Measurements from ENCODE around the gene PREB.

PREB gene

GRCh38 chr2:27134781-27135477 lies 493 bp upstream of the PREB start:
- H2AK5ac ChIP-seq (ENCODE audit: low read length), result no peak overlapping the region
- no peak for DNase-seq
- no peak overlapping the region for H2BK15ac ChIP-seq (replicated peaks; ENCODE audit: low read depth)
- no peak overlapping the region for H3K23ac ChIP-seq (ENCODE audit: low read length)
- peaks cover 6% of the 10 kb centered on the region for H3K4me1 ChIP-seq (ENCODE audit: control insufficient read depth, low read depth, low read length)
- H3K27me3 ChIP-seq (ENCODE audit: insufficient read depth, low read length, poor library complexity), result no peaks in the 10 kb centered on the region
- H3K36me3 ChIP-seq (ENCODE audit: control insufficient read depth, insufficient read depth, low read length), result peaks cover 8% of the 10 kb centered on the region
- no peak overlapping the region for H3K27ac ChIP-seq (ENCODE audit: low read depth, low read length)
- peak overlapping the region; percentile 49 for H3K9ac ChIP-seq (ENCODE audit: low read length)
- no peak overlapping the region for H2BK5ac ChIP-seq (ENCODE audit: low read length)
- H3K79me1 ChIP-seq (ENCODE audit: low read length), result peaks cover 10% of the 10 kb centered on the region
- H3K79me2 ChIP-seq (ENCODE audit: control insufficient read depth, insufficient read depth, low read length), result peaks cover 11% of the 10 kb centered on the region
- H3K18ac ChIP-seq (ENCODE audit: low read length), result no peak overlapping the region
- no peak overlapping the region for H3K4ac ChIP-seq (ENCODE audit: low read depth, low read length)
- peak overlapping the region; percentile 76 for H3K56ac ChIP-seq (ENCODE audit: low read length)
- H4K5ac ChIP-seq (ENCODE audit: low read length), result no peak overlapping the region
- H3K4me3 ChIP-seq (ENCODE audit: low read length), result no peak overlapping the region
- no peak overlapping the region for H2BK120ac ChIP-seq (ENCODE audit: low read depth, low read length)
- no peak overlapping the region for H3K4me2 ChIP-seq (ENCODE audit: low read length)
- no CpG with 5 or more reads among the region's 33 CpGs for WGBS (ENCODE audit: extremely low coverage, insufficient coverage, low lambda C conversion rate)
- H4K8ac ChIP-seq (ENCODE audit: low read depth, low read length), result no peak overlapping the region

- no peaks in the 10 kb centered on the region for H3K27me3 ChIP-seq (ENCODE audit: insufficient read depth, low read length, poor library complexity)
- peak overlapping the region; percentile 69 for H3K4me3 ChIP-seq (ENCODE audit: low read length)
- H2AK5ac ChIP-seq (ENCODE audit: low read length), result no peak overlapping the region
- H3K79me2 ChIP-seq (ENCODE audit: control insufficient read depth, insufficient read depth, low read length), result peaks cover 11% of the 10 kb centered on the region
- H3K36me3 ChIP-seq (ENCODE audit: control insufficient read depth, insufficient read depth, low read length), result peaks cover 8% of the 10 kb centered on the region
- no peak for DNase-seq
- H3K4me1 ChIP-seq (ENCODE audit: control insufficient read depth, low read depth, low read length), result peaks cover 6% of the 10 kb centered on the region
- peak overlapping the region; percentile 89 for H3K56ac ChIP-seq (ENCODE audit: low read length)
- no peak overlapping the region for H2BK15ac ChIP-seq (replicated peaks; ENCODE audit: low read depth)
- peaks cover 10% of the 10 kb centered on the region for H3K79me1 ChIP-seq (ENCODE audit: low read length)
- no peak overlapping the region for H3K4ac ChIP-seq (ENCODE audit: low read depth, low read length)
- no peak overlapping the region for H3K27ac ChIP-seq (ENCODE audit: low read depth, low read length)
- H3K4me2 ChIP-seq (ENCODE audit: low read length), result peak overlapping the region; percentile 93
- no peak overlapping the region for H4K8ac ChIP-seq (ENCODE audit: low read depth, low read length)
- no peak overlapping the region for H2BK120ac ChIP-seq (ENCODE audit: low read depth, low read length)
- no peak overlapping the region for H3K18ac ChIP-seq (ENCODE audit: low read length)
- H4K5ac ChIP-seq (ENCODE audit: low read length), result no peak overlapping the region
- peak overlapping the region; percentile 85 for H3K9ac ChIP-seq (ENCODE audit: low read length)
- no CpG with 5 or more reads among the region's 14 CpGs for WGBS (ENCODE audit: extremely low coverage, insufficient coverage, low lambda C conversion rate)
- H2BK5ac ChIP-seq (ENCODE audit: low read length), result no peak overlapping the region
- no peak overlapping the region for H3K23ac ChIP-seq (ENCODE audit: low read length)
These were observed 1.1 kb downstream of the PREB start for GRCh38 chr2:27133195-27133875.

GRCh38 chr2:27131429-27131828 lies 3.0 kb downstream of the PREB start:
- no peak overlapping the region for H2BK120ac ChIP-seq (ENCODE audit: low read depth, low read length)
- no peak overlapping the region for H3K4me2 ChIP-seq (ENCODE audit: low read length)
- H2BK15ac ChIP-seq (replicated peaks; ENCODE audit: low read depth), result no peak overlapping the region
- H3K36me3 ChIP-seq (ENCODE audit: control insufficient read depth, insufficient read depth, low read length), result peaks cover 8% of the 10 kb centered on the region
- peaks cover 6% of the 10 kb centered on the region for H3K4me1 ChIP-seq (ENCODE audit: control insufficient read depth, low read depth, low read length)
- H3K23ac ChIP-seq (ENCODE audit: low read length), result no peak overlapping the region
- no peak overlapping the region for H4K5ac ChIP-seq (ENCODE audit: low read length)
- H3K4ac ChIP-seq (ENCODE audit: low read depth, low read length), result no peak overlapping the region
- no peak overlapping the region for H2AK5ac ChIP-seq (ENCODE audit: low read length)
- no peak for DNase-seq
- H3K27ac ChIP-seq (ENCODE audit: low read depth, low read length), result no peak overlapping the region
- H3K56ac ChIP-seq (ENCODE audit: low read length), result no peak overlapping the region
- peaks cover 11% of the 10 kb centered on the region for H3K79me2 ChIP-seq (ENCODE audit: control insufficient read depth, insufficient read depth, low read length)
- H3K4me3 ChIP-seq (ENCODE audit: low read length), result no peak overlapping the region
- no peaks in the 10 kb centered on the region for H3K27me3 ChIP-seq (ENCODE audit: insufficient read depth, low read length, poor library complexity)
- H4K8ac ChIP-seq (ENCODE audit: low read depth, low read length), result no peak overlapping the region
- no peak overlapping the region for H3K9ac ChIP-seq (ENCODE audit: low read length)
- peaks cover 10% of the 10 kb centered on the region for H3K79me1 ChIP-seq (ENCODE audit: low read length)
- WGBS (ENCODE audit: extremely low coverage, insufficient coverage, low lambda C conversion rate), result no CpG with 5 or more reads among the region's 11 CpGs
- no peak overlapping the region for H2BK5ac ChIP-seq (ENCODE audit: low read length)
- H3K18ac ChIP-seq (ENCODE audit: low read length), result no peak overlapping the region

- Histone ChIP-seq H3K4me2 (ENCODE audit: low read length) (no peak overlapping the region), H4K5ac (ENCODE audit: low read length) (no peak overlapping the region), H4K8ac (ENCODE audit: low read depth, low read length) (no peak overlapping the region), H3K27ac (ENCODE audit: low read depth, low read length) (no peak overlapping the region), H3K36me3 (ENCODE audit: control insufficient read depth, insufficient read depth, low read length) (peaks cover 8% of the 10 kb centered on the region), H3K79me1 (ENCODE audit: low read length) (peaks cover 10% of the 10 kb centered on the region), H3K4me1 (ENCODE audit: control insufficient read depth, low read depth, low read length) (peaks cover 6% of the 10 kb centered on the region), H2BK120ac (ENCODE audit: low read depth, low read length) (no peak overlapping the region), H3K79me2 (ENCODE audit: control insufficient read depth, insufficient read depth, low read length) (peaks cover 11% of the 10 kb centered on the region), H2AK5ac (ENCODE audit: low read length) (no peak overlapping the region), H3K18ac (ENCODE audit: low read length) (no peak overlapping the region), H3K4me3 (ENCODE audit: low read length) (no peak overlapping the region), H3K56ac (ENCODE audit: low read length) (no peak overlapping the region), H3K27me3 (ENCODE audit: insufficient read depth, low read length, poor library complexity) (no peaks in the 10 kb centered on the region), H3K23ac (ENCODE audit: low read length) (no peak overlapping the region), H3K4ac (ENCODE audit: low read depth, low read length) (no peak overlapping the region), H2BK15ac (replicated peaks; ENCODE audit: low read depth) (no peak overlapping the region), H2BK5ac (ENCODE audit: low read length) (no peak overlapping the region), H3K9ac (ENCODE audit: low read length) (no peak overlapping the region)
- DNase-seq, result no peak
- no CpG with 5 or more reads among the region's 10 CpGs for WGBS (ENCODE audit: extremely low coverage, insufficient coverage, low lambda C conversion rate)
These were observed 4.0 kb downstream of the PREB start for GRCh38 chr2:27130396-27130795.

GRCh38 chr2:27128668-27129571 lies 5.5 kb downstream of the PREB start:
- WGBS (ENCODE audit: extremely low coverage, insufficient coverage, low lambda C conversion rate), result no CpG with 5 or more reads among the region's 11 CpGs
- peaks cover 2% of the 10 kb centered on the region for H3K27me3 ChIP-seq (ENCODE audit: insufficient read depth, low read length, poor library complexity)
- no peak overlapping the region for H2BK15ac ChIP-seq (replicated peaks; ENCODE audit: low read depth)
- H3K79me2 ChIP-seq (ENCODE audit: control insufficient read depth, insufficient read depth, low read length), result peaks cover 11% of the 10 kb centered on the region
- H3K56ac ChIP-seq (ENCODE audit: low read length), result no peak overlapping the region
- H3K4me2 ChIP-seq (ENCODE audit: low read length), result no peak overlapping the region
- DNase-seq, result no peak
- H3K27ac ChIP-seq (ENCODE audit: low read depth, low read length), result no peak overlapping the region
- H2AK5ac ChIP-seq (ENCODE audit: low read length), result no peak overlapping the region
- no peak overlapping the region for H3K4me3 ChIP-seq (ENCODE audit: low read length)
- H3K4me1 ChIP-seq (ENCODE audit: control insufficient read depth, low read depth, low read length), result peaks cover 6% of the 10 kb centered on the region
- H2BK5ac ChIP-seq (ENCODE audit: low read length), result no peak overlapping the region
- H4K8ac ChIP-seq (ENCODE audit: low read depth, low read length), result no peak overlapping the region
- H3K18ac ChIP-seq (ENCODE audit: low read length), result no peak overlapping the region
- no peak overlapping the region for H4K5ac ChIP-seq (ENCODE audit: low read length)
- peaks cover 10% of the 10 kb centered on the region for H3K79me1 ChIP-seq (ENCODE audit: low read length)
- H2BK120ac ChIP-seq (ENCODE audit: low read depth, low read length), result no peak overlapping the region
- H3K36me3 ChIP-seq (ENCODE audit: control insufficient read depth, insufficient read depth, low read length), result peaks cover 8% of the 10 kb centered on the region
- H3K4ac ChIP-seq (ENCODE audit: low read depth, low read length), result no peak overlapping the region
- H3K23ac ChIP-seq (ENCODE audit: low read length), result no peak overlapping the region
- H3K9ac ChIP-seq (ENCODE audit: low read length), result no peak overlapping the region
